GM12878 (cell line): Measurements from ENCODE around the gene BBS1. TPM values are rescaled to one million over a fixed set of nuclear protein-coding genes. Genes with fewer than 3 reads are reported as not detected.

Experiments
- BCL3 ChIP-seq: IDR thresholded peaks from 2 replicates; pipeline ENCODE4 v1.6.1; 2011; ENCODE audit warnings: borderline replicate concordance, low read depth, mild to moderate bottlenecking, moderate library complexity, low read length; ENCODE audit not compliant: insufficient read depth, poor library complexity, severe bottlenecking
- CBFB ChIP-seq: IDR thresholded peaks from 2 replicates; pipeline ENCODE4 v1.6.1; 2016; ENCODE audit warnings: antibody characterized with exemption, low read depth
- EGR1 ChIP-seq, 2 experiments: IDR thresholded peaks; 1 replicate in 1 of 2; 2 replicates in 1 of 2; pipeline ENCODE4 v1.6.1; 2011 to 2012; ENCODE audit warnings: low read depth in 2 of 2, low read length in 2 of 2, borderline replicate concordance in 1 of 2, mild to moderate bottlenecking in 1 of 2, moderate library complexity in 1 of 2
- GATAD2B ChIP-seq: fragments of 450-650 bp; conservative IDR thresholded peaks from 2 replicates; pipeline ENCODE4 v1.6.1; 2017; ENCODE audit warnings: low read depth, mild to moderate bottlenecking, moderate library complexity
- IKZF2 ChIP-seq, 2 experiments: fragments of 450-650 bp; IDR thresholded peaks; 2 replicates each; pipeline ENCODE4 v1.6.1; 2017; ENCODE audit warnings: mild to moderate bottlenecking in 2 of 2, moderate library complexity in 2 of 2
- IRF5 ChIP-seq: fragments of 450-650 bp; IDR thresholded peaks from 2 replicates; pipeline ENCODE4 v1.6.1; 2017; ENCODE audit warnings: borderline replicate concordance
- LARP7 ChIP-seq: fragments of 450-650 bp; IDR thresholded peaks from 2 replicates; pipeline ENCODE4 v1.6.1; 2017; ENCODE audit warnings: mild to moderate bottlenecking
- MAX ChIP-seq: IDR thresholded peaks from 2 replicates; pipeline ENCODE4 v1.6.1; 2012; ENCODE audit warnings: low read depth, low read length, improper control_type of control experiment
- MYC ChIP-seq: IDR thresholded peaks from 2 replicates; pipeline ENCODE4 v1.6.1; 2011; ENCODE audit warnings: mild to moderate bottlenecking, low read length, moderate library complexity, inconsistent platforms; ENCODE audit not compliant: insufficient read depth, insufficient replicate concordance, insufficient read length, severe bottlenecking
- NBN ChIP-seq: fragments of 450-650 bp; IDR thresholded peaks from 2 replicates; pipeline ENCODE4 v1.6.1; 2016
- NR2C1 ChIP-seq: fragments of 450-650 bp; IDR thresholded peaks from 2 replicates; pipeline ENCODE4 v1.6.1; 2017; ENCODE audit warnings: antibody characterized with exemption, mild to moderate bottlenecking, moderate library complexity
- NR2F1 ChIP-seq: fragments of 450-650 bp; conservative IDR thresholded peaks from 2 replicates; pipeline ENCODE4 v1.6.1; 2017; ENCODE audit warnings: mild to moderate bottlenecking
- NRF1 ChIP-seq: conservative IDR thresholded peaks from 2 replicates; pipeline ENCODE4 v1.6.1; 2011; ENCODE audit warnings: mild to moderate bottlenecking, low read depth, low read length, improper control_type of control experiment
- POLR2AphosphoS5 ChIP-seq: IDR thresholded peaks from 2 replicates; pipeline ENCODE4 v1.6.1; 2011; ENCODE audit warnings: mild to moderate bottlenecking, low read length, inconsistent platforms
- RBBP5 ChIP-seq: fragments of 200-600 bp; sonication (generic); conservative IDR thresholded peaks from 2 replicates; pipeline ENCODE4 v1.6.1; 2016
- RELB ChIP-seq: fragments of 450-650 bp; IDR thresholded peaks from 2 replicates; pipeline ENCODE4 v1.6.1; 2017; ENCODE audit warnings: low read depth, mild to moderate bottlenecking, moderate library complexity
- RFX5 ChIP-seq: IDR thresholded peaks from 2 replicates; pipeline ENCODE4 v1.6.1; 2011; ENCODE audit warnings: low read depth, low read length, improper control_type of control experiment
- SIN3A ChIP-seq: IDR thresholded peaks from 2 replicates; pipeline ENCODE4 v1.6.1; 2012; ENCODE audit warnings: low read depth, low read length, improper control_type of control experiment
- SMC3 ChIP-seq: IDR thresholded peaks from 2 replicates; pipeline ENCODE4 v1.6.1; 2011; ENCODE audit warnings: low read length, improper control_type of control experiment, borderline replicate concordance
- SRF ChIP-seq, 2 experiments: IDR thresholded peaks; 2 replicates each; pipeline ENCODE4 v1.6.1; 2011; ENCODE audit warnings: low read depth in 2 of 2, low read length in 2 of 2, mild to moderate bottlenecking in 1 of 2, moderate library complexity in 1 of 2
- TAF1 ChIP-seq: IDR thresholded peaks from 2 replicates; pipeline ENCODE4 v1.6.1; 2011; ENCODE audit warnings: mild to moderate bottlenecking, low read depth, low read length, borderline replicate concordance
- TARDBP ChIP-seq: IDR thresholded peaks from 2 replicates; pipeline ENCODE4 v1.6.1; 2016; ENCODE audit warnings: borderline replicate concordance
- TCF12 ChIP-seq: IDR thresholded peaks from 2 replicates; pipeline ENCODE4 v1.6.1; 2011; ENCODE audit warnings: low read depth, mild to moderate bottlenecking, low read length
- USF2 ChIP-seq: IDR thresholded peaks from 2 replicates; pipeline ENCODE4 v1.6.1; 2011; ENCODE audit warnings: low read depth, low read length, improper control_type of control experiment, borderline replicate concordance
- ZBED1 ChIP-seq: IDR thresholded peaks from 2 replicates; pipeline ENCODE4 v1.6.1; 2016; ENCODE audit warnings: borderline replicate concordance
- ZNF274 ChIP-seq: IDR thresholded peaks from one replicate; pipeline ENCODE4 v1.8.0; 2011; ENCODE audit not compliant: insufficient read length, insufficient read depth
- ZNF384 ChIP-seq: IDR thresholded peaks from 2 replicates; pipeline ENCODE4 v1.6.1; 2012; ENCODE audit warnings: low read depth, mild to moderate bottlenecking, low read length, improper control_type of control experiment, borderline replicate concordance
- ZZZ3 ChIP-seq: IDR thresholded peaks from 2 replicates; pipeline ENCODE4 v1.6.1; 2011; ENCODE audit warnings: low read depth; ENCODE audit not compliant: control insufficient read depth, insufficient read length
- polyA plus RNA-seq, 11 experiments: library from polyadenylated mRNA; depleted of rRNA in 4 of 11; unstranded in 6 of 11; stranded (reverse) in 5 of 11; fragments of >200 nt; fragmentation: Nextera tagmentation in 4 of 11; fragmentation: Illumina TruSeq in 1 of 11; extraction: Ambion mirVana in 4 of 11; extraction: Trizol in 1 of 11; gene quantifications; 1 replicate in 1 of 11; 2 replicates in 10 of 11; pipeline versions ENCODE4 v1.2.1 to v1.2.3, GENCODE V29; 2011 to 2016; ENCODE audit warnings: inconsistent platforms in 2 of 11, missing spikeins in 2 of 11, low read depth in 1 of 11
- total RNA-seq, 4 experiments: library from RNA; depleted of rRNA in 3 of 4; stranded (reverse); fragments of >200 nt in 3 of 4; fragmentation: Illumina TruSeq in 1 of 4; extraction: Trizol in 1 of 4; gene quantifications; 2 replicates each; pipeline versions ENCODE4 v1.2.1 to v1.2.3, GENCODE V29; 2013 to 2021

The BBS1 gene
- total and polyA plus RNA-seq, 10 of the 15 experiments (the other 5 are each of a cell fraction or from before 2014, with no cell fraction given) = 2.5 to 14.7 (median 8.7) TPM

- TF ChIP-seq GATAD2B = no peak
- no peak for TF ChIP-seq ZNF384
- 0 out of 4 replicates have a peak, but pooled peaks have one; percentile 6 to 15 for TF ChIP-seq IKZF2 (IDR thresholded peaks at IDR 0.05)
- TF ChIP-seq TARDBP = no peak
- TF ChIP-seq MYC = no peak
- TF ChIP-seq ZNF274 = no peak
- TF ChIP-seq EGR1 (IDR thresholded peaks at IDR 0.05; ENCODE audit: borderline replicate concordance in 1 of 2, low read depth in 2 of 2, low read length in 2 of 2) = no peak
- TF ChIP-seq SIN3A = no peak
- TF ChIP-seq RFX5 = no peak
- TF ChIP-seq ZBED1 = no peak
- TF ChIP-seq RELB = peak; percentile 65; the same call in 1 of the 2 replicates
- TF ChIP-seq USF2 = no peak
- 0 out of 2 replicates have a peak, but pooled peaks have one; percentile 25 for TF ChIP-seq CBFB
- no peak for TF ChIP-seq LARP7
- no peak for TF ChIP-seq MAX
- TF ChIP-seq SMC3 = no peak
- TF ChIP-seq NRF1 = no peak
- TF ChIP-seq TCF12 = no peak
- TF ChIP-seq NR2F1 = no peak
- TF ChIP-seq SRF (IDR thresholded peaks at IDR 0.05; ENCODE audit: low read depth in 2 of 2, low read length in 2 of 2) = no peak
- TF ChIP-seq ZZZ3 = no peak
- TF ChIP-seq NR2C1 = no peak
- no peak for TF ChIP-seq TAF1
- TF ChIP-seq POLR2AphosphoS5 = no peak
- TF ChIP-seq RBBP5 = no peak
- peak; percentile 58 for TF ChIP-seq NBN
- no peak for TF ChIP-seq IRF5
- no peak for TF ChIP-seq BCL3
Measured at GRCh38 chr11:66546368-66546965, 36.0 kb downstream of the BBS1 start, which contains the start of gene ACTN3 (continued).
